ENCODE data around the gene MYH11.

MYH11 gene

DNA sequence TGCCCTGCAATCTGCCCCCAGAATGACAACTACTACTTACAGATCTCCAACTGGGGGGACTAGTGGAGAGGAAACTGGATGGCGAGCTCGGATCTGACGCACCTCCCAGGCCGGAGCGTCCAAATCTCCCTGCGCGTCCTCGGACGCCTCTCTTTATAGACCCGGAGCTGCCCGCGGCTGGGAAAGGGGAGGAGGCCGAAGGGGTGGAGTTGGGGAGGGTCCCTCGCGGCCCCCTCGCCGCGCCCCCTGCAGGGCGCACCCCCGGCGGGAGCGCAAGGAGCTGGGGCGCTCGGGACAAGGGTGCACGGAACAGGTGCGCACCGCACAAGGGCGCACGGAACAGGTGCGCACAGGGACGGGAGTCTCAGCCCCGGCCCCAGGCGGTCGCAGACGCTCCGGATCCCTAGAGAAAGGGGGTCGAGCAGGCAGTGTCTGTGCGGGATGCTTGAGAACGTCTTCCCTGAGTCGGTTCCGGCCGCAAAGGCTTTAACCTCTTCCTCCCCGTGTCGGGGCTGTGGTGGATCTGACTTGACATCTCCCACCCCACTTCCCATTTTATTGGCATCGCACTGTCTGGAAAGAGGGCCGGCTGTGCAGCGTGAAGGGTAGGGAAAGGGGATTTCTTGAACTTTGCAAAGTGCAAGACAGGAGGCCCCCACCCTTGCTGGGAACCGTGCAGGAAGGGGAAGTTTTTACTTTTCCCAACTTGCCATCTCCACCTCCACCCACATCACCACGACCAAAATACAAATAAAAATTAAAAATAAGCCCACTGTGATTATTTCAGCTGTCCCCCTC lies at the start of gene MYH11:
Gene MYH11, minus strand, starts transcription at position 128 of the 798 bp plus-strand sequence. CDS start 18,776 bp downstream, outside the sequence.
- no peak for DNase-seq (ENCODE audit: low spot score)

DNA sequence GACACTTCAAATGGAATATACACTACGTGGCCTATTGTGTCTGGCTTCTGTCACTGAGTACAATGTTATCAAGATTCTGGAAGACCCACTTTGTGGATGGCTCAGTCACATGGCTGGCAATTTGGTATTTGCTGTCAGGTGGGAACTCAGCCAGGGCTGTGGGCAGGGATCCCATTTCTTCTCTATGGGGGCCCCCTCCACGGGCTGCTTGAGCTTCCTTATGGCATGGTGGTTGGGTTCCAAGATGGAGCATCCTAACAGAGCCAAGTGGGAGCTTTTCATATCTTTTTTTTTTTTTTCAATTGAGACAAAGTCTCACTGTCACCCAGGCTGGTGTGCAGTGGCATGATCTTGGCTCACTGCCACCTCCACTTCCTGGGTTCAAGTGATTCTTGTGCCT lies 49.6 kb upstream of the MYH11 start:
- DNase-seq (ENCODE audit: low spot score): no peak

DNA sequence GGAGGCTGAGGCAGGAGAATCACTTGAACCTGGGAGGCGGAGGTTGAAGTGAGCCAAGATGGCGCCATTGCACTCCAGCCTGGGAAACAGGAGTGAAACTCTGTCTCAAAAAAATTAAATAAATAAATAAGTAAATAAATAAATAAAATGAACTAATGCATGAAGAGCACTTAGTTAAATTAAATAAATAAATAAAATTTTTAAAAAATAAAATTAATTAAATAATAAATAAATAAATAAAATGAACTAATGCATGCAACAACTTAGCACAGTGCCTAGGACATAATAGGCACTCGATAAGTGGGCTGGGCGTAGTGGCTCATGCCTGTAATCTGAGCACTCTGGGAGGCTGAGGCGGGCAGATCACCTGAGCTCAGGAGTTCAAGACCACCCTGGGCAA lies 47.1 kb upstream of the MYH11 start:
- DNase-seq (ENCODE audit: low spot score): no peak

DNA sequence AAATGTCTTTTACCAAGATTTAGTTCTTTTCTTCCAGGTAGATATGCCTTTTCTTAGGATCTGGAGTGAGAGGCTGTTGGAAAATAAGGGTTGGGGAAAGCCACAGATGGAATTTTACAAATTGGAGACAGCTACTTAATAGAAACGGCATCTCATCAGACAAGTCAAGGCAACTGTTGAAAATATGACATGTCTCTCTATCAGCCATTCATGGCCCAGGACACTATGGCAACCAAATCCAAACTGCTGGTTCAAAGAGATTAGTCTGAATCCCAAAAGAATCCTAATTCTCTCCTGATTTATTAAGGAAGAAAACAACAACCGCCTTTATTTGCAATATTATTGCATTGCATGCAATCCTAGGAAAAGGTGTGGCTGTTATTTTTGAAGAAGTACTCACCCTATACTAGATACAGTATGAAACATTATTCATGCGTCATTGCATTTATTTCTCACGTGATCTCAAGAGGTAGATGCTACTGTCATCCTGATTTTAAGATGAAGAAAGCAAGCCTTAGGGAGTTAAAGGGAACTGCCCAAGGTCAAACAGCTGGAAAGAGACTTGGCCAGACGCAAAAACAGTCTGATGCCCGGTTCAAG lies 44.2 kb upstream of the MYH11 start:
- DNase-seq (ENCODE audit: low spot score): peak; percentile 53

DNA sequence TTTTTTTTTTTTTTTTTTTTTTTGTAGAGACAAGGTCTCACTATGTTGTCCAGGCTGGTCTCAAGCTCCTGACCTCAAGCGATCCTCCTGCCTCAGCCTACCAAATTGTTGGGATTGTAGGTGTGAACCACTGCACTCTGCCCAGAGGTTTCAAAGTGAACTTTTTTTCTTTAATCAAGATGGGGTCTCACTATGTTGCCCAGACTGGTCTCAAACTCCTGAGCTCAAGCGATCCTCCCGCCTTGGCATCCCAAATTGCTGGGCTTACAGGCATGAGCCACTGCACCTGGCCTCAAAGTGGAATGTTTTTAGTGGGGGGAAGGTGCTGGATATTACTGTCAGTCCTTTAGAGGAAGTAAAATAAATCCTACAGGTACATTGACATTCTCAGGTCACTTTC lies 43.5 kb upstream of the MYH11 start:
- DNase-seq (ENCODE audit: low spot score): no peak

DNA sequence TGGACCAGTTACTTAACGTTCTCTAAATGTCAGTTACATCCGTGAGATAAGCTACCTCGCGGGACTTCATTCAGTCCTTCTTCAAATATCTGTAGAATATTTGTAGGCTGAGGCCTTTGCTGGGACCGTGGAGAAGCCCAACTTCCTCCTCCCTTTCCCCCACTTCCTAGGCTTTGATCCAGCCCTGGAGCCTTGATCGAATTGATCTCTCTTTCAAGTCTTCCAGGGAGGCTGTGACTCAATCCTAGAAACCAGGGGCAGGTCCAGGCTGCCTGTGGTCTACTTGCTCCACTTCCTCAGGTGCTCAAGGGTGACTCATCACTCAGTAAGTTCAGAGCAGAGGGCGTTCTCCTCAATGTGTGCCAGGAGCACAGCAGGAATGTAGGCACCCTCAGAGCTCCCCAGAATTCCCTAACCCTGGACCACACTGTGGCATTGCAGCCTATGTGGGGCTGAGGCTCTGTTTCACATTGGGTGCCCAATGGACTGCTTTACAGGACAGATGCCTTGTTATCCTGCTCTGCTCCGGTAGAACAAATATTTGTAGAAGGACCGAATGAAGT lies 42.8 kb upstream of the MYH11 start:
- peak; percentile 98 for DNase-seq (ENCODE audit: low spot score)

DNA sequence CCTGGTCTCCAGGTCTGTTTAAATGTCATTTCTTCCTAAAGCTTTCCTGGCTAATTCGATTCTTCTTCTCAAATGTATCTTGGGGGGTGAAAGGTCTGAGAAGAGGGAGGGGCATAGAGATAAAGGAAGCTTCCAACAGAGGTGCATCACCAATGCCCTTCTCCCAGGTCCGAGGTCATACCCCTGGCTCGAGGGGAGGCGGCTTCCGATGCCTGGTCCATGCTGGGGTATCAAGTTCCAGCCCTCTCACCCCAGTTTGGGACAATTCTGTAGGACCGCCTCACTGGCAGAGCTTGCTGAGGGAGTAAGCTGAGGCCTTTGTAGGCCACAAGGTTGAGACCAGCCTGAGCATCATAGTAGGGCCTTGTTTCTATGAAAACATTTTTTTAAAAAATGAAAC lies 41.8 kb upstream of the MYH11 start:
- no peak for DNase-seq (ENCODE audit: low spot score)

DNA sequence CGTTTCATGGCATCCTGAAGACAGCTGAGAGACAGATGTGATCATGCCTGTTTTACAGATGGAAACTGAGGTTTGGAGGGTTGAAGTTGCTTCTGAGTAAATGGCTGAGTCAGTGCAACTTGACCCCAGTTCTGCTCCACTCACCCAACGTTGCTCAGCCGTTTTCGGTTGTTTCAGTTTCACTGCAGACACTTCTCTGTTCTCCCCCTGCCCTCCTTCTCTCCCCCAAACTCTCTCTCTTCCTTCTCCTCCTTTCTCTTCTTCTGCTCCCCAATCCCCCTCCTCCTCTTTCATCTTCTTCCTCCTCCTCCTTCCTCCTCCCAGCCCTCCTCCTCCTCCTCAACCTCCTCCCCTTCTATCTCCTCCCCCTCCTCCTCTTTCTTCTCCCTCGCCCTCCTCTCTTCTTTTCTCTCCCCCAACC lies 41.0 kb upstream of the MYH11 start:
- DNase-seq (ENCODE audit: low spot score): no peak

DNA sequence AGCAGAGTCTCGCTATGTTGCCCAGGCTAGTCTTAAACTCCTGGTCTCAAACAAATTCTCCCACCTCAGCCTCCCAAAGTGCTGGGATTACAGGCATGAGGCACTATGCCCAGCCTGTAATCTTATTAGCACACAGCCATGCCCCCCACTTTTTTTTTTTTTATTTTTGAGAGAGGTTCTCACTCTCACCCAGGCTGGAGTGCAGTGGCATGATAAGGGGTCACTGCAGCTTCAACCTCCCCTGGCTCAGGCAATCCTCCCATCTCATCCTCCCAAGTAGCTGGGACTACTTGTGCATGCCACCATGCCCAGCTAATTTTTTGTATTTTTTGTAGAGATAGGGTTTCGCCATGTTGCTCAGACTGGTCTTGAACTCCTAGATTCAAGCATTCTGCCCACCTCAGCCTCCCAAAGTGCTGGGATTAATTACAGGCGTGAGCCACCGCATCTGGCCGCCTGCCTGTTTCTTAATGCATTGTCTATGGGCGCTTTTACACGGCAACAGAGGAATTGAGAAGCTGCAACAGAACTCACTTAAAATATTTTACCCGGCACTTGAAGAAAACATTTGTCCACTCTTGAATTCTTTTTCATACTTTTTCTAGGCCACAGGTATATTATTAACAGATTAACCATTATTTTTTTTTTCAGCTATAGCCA lies 40.4 kb upstream of the MYH11 start:
- no peak for DNase-seq (ENCODE audit: low spot score)

DNA sequence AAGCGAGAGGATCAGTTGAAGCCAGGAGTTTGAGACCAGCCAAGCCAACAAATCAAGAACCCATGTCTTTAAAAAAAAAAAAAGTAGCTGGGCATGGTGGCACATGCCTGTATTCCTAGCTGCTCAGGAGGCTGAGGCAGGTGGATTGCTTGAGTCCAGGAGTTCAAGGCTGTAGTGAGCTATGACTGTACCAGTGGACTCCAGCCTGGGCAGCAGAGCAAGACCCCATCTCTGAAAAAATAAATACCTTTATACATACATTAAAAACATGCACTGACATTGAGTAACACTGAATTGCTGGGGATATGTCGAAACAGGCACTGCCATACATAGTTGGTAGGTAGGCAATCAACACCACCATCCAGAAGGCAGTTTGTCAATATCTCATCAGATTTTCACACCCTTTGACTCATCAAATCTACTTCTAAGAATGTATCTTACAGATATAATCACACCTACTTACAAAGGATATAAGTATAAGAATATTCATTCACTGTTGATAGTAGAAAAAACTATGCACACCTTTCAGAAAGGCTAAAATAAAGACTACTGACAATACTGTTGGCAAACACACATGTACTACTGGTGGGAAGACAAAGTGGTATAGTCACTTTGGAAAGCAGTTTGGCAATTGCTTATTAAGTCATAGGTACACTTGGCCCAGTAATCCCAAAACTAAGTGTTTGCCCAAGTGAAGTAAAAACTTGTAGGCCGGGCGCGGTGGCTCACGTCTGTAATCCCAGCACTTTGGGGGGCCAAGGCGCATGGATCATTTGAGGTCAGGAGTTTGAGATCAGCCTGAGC lies 37.9 kb upstream of the MYH11 start:
- no peak for DNase-seq (ENCODE audit: low spot score)

DNA sequence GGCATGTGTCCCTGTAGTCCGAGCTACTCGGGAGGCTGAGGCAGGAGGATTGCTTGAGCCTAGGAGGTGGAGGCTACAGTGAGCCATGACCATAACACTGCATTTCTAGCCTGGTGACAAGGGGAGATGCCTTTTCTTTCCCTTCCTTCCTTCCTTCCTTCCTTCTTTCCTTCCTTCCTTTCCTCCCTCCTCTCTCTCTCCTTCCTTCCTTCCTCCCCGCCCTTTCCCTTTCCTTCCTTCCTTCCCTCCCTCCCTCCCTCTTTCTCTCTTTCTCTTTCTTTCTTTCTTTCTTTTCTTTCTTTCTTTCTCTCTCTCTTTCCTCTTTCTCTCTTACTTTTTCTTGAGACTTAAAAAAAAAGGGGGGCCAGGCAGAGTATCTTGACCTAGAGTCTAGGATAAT lies 34.7 kb upstream of the MYH11 start:
- DNase-seq (ENCODE audit: low spot score): no peak

DNA sequence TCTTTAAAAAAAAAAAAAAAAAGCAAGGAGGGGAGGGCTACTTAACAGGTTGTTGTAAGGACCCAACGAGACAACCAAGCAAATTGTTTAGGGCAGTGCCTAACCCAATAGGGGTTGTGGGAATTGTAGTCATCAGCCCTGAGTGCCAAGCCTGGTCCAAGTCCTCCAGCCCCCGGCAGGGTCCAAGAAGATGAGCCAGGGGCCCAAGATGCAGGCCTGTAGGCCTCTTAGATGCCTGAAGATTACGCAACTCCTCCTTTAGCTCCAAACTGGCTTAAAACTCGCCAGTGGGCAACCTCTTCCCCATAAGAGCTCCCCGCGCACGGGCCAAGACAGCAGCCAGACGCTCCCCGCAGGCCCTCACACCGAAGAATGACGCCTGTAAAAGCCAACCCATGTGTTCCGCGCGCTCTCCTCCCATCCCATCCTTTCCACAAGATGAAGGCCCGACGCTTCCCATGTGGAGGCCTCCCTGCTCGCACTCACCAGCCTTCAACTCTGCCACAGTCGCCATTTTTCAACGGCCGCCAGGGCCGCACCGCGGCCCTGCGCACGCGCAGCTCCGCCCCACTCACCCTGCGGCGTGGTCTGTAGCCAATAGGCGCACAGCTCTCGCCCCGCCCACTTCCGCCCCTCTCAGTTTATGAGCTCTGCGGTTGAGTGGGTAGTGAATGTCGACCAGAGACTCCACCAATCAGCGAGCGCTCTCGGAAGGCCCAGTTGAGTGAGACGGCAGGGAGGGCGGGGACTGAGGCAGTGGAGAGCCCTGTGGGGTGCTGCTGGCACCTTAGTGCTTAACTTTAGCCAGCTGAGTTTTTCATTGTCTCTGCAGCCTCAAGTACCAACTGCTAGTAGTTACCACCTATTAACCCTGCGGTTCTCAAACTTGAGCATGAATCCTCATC lies 31.5 kb upstream of the MYH11 start, which contains the start of gene CEP20:
Gene CEP20, minus strand, starts transcription at position 532 of the 905 bp plus-strand sequence. Its CDS starts 18 bp downstream, at position 514.
- peak; percentile 98 for DNase-seq (ENCODE audit: low spot score)

DNA sequence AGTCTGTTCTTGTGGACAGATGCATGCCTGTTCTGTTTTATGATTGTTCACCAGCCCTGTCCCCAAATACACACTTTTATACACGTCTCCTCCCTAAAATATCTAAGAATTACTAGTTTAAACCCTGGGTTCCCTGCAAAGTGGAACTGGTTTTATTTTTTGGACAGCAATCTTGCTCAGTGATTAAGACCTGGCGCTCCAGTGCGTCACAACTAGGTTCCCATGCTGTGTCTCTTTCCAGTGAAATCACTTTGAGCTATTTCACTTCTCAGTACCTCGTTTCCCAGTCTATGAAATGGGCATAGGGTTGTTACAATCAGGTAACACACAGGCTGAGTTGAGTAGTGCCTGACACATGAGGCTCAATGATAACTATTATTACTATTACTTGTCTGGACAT lies 30.5 kb upstream of the MYH11 start:
- no peak for DNase-seq (ENCODE audit: low spot score)

DNA sequence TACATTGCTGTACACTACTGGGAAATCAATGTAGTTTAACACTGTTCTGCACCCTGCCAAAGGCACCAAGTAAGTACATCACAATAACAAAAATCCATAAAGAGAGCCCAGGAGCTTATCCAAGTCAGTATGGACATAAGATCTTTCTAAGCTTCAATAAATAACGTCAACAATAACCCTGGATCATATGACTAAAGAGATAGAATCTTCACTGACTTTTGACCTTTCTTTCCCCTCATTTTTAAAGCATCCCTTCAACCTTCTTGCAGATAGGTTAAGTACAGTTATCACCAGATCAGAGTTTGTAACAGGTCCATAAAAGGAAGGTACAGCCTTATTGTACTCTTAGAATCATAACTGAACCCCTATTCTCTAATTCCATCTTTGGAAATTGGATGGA lies 29.2 kb upstream of the MYH11 start:
- DNase-seq (ENCODE audit: low spot score): no peak

DNA sequence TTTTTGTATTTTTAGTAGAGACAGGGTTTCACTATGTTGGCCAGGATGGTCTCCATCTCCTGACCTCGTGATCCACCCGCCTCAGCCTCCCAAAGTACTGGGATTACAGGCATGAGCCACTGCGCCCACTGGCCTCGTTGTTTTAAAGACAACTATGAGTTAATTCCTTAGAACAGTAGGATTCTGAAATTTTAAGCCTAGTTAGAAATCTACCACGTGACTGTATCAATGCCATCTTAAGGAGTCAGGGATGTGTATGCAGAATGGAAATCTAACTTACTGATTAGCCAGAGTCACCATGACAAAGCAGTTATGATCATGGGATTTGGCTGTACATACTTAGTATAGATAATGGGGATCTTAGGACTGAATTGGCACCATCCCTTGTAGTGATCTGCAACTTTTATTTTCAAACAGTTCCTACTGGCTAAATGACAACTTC lies 28.8 kb upstream of the MYH11 start:
- no peak for DNase-seq (ENCODE audit: low spot score)

DNA sequence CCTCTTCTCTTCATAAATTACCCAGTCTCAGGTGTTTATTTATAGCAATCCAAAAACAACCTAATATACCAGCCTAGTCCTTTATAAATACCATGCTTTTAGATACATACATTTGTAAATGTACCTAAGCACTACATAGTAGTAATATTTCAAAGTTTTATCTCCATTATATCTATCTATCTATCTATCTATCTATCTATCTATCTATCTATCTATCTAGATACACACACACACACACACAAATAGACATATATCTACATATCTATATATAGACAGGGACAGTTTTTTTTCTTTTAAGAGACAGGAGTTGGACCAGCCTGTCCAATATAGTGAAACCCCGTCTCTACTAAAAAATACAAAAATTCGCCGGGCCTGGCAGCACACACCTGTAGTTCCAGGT lies 25.7 kb upstream of the MYH11 start:
- DNase-seq (ENCODE audit: low spot score): no peak

DNA sequence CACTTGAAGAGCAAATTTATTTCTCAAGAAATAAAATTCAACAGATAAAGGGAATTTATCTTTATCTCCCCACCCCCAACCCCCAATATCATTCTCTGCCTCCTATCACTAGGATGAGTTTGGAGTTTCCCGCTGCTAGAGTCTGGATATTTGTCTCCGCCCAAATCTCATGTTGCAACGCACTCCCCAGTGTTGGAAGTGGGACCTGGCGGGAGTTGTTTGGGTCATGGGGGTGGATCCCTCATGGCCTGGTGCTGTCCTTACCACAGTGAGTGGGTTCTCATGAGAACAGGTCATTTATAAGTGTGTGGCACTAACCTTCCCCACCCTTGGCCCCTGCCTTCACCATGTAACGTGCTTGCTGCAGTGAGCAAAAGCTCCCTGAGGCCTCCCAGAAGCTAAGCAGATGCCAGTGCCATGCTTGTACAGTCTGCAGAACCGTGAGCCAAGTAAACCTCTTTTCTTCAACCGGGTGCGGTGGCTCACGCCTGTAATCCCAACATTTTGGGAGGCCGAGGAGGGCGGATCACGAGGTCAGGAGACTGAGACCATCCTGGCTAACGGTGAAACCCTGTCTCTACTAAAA lies 25.1 kb upstream of the MYH11 start:
- no peak for DNase-seq (ENCODE audit: low spot score)

DNA sequence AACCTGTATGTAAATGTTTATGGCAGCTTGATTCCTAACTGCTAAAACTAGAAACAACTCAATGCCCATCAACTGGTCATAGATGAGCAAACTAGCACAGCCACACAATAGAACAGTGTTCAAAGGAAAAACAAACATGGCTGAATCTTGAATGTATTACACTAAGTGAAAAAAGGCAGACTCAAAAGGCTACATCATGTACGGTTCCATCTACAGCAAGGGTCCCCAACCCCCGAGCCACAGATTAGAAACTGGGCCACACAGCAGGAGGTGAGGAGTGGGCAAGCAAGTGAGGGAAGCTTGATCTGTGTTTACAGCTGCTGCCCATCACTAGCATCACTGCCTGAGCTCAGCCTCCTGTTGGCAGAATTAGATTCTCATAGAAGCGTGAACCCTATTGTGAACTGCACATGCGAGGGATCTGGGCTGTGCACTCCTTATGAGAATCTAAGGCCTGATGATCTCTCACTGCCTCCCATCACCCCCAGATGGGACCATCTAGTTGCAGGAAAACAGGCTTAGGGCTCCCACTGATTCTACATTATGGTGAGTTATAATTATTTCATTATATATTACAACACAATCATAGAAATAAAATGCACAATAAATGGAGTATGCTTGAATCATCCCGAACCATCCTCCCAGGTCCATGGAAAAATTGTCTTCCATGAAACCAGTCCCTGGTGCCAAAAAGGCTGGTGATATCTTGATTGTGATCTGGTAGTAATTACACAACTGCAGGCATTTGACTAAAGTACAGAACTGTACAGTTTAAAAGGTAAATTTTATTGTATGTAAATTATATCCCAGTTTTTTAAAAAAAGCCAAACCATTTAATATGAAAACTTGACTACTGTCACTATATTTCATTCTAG lies 23.8 kb upstream of the MYH11 start:
- DNase-seq (ENCODE audit: low spot score): no peak

DNA sequence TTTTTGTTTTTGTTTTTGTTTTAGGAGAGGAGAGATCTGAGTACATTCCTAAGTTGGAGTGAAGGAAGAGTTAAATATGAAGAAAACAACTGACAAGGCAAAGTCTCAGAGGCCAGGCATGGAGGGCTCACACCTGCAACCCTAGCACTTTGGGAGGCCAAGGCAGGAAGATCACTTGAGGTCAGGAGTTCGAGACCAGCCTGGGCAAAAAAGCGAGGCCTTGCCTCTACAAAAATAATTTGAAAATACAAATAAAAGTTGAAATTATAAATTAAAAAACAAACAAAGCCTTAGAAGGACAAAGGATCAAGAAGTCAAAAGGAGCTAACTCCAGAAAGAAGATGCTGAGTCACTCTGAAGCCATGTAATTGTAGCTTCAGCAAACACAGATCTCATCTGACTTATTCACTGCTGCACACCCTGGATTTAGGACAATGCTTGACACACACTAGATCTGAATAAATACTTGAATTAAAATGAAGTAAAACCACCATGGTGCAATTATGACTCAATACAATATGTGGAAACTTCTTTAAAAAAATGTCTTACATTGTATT lies 22.5 kb upstream of the MYH11 start:
- no peak for DNase-seq (ENCODE audit: low spot score)

All from SW480 (cell line).